Measurements from ENCODE around the gene GNA14.

- TF ChIP-seq CTCF (IDR thresholded peaks at IDR 0.05) (no peak), POLR2A (IDR thresholded peaks at IDR 0.05) (no peak)
These were observed 15.6 kb upstream of the GNA14 start for GRCh38 chr9:77663754-77664153.

Measured in lower leg skin (tissue), 3 donors.